HTERT RPE-1 (cell line): ENCODE results near the gene ERBB4.
"Not testable (repeated sequence)": the region's sequence is repeated elsewhere in the genome, so short reads cannot be mapped to it uniquely, and the experiment has no call there.

Experiments used
- in situ Hi-C: fragments of 300-500 bp; cut with MboI; formaldehyde crosslinking; loops from 4 replicates; pipeline ENCODE4 v1.14.3; 2020; ENCODE audit warnings: low sequenced_read_pairs

The ERBB4 gene

GRCh38 chr2:212237350-212238095, 301.1 kb downstream of the ERBB4 start:
- in situ Hi-C loops, result no loop called here

DNA sequence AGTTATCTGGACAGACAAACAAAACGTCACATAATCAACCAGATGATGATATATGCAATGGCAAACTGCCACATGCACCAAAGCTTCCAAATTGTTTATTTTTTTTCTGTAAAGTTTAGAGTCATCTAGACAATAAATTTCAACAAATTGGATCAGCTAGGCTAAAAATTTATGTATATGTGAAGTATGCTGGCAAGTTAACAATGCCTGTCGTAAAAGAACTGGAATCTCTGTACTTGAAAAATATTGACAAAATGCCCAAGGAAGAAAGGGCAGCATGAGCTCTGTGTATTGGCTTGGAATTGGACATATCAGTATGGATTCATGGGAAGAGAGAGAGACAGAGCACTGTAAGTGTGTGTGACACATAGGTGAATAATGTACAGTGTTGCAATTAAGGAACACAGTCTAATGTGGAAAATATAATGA, 309.8 kb downstream of the ERBB4 start:
- in situ Hi-C loops, result no loop called here

- in situ Hi-C loops, result no loop called here
Observed at GRCh38 chr2:212227755-212228154, 310.8 kb downstream of the ERBB4 start.

- in situ Hi-C loops, result no loop called here
Observed at GRCh38 chr2:212226114-212226513, 312.5 kb downstream of the ERBB4 start.

GRCh38 chr2:212223696-212224095, 314.9 kb downstream of the ERBB4 start:
- in situ Hi-C loops, result no loop called here

DNA sequence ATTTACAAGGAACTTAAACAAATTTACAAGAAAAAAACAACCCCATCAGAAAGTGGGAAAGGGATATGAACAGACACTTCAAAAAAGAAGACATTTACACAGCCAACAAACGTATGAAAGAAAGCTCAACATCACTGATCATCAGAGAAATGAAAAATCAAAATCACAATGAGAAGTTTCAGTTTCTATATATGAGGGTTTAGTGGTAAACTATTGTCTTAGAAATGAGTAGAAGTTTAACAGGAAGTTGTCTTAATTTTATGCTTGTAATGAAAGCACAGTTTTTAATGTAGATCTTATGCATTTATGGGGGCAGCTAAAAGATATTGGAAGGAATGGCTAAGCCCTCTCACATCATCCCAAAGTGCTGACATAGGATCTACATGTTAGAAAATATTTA, 325.4 kb downstream of the ERBB4 start:
- in situ Hi-C loops, result no loop called here

DNA sequence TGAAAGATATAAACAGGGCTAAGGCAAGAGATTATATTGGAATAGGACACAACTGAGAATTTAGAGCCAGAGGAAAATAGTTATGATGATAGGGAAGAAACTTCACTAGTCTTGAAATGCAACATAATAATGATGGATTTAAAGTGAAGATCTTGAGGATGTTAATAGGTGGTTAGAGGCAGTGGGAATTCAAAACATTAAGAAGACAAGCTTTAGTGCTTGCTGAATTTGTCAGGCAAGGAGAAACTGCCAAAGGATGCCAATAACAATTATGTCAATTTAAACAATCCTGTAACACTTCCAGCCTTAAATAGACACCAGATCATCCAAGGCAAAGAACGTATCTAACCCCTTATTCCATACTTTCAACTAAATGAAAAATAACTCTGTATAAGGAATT, 330.1 kb downstream of the ERBB4 start:
- in situ Hi-C loops, result no loop called here

DNA sequence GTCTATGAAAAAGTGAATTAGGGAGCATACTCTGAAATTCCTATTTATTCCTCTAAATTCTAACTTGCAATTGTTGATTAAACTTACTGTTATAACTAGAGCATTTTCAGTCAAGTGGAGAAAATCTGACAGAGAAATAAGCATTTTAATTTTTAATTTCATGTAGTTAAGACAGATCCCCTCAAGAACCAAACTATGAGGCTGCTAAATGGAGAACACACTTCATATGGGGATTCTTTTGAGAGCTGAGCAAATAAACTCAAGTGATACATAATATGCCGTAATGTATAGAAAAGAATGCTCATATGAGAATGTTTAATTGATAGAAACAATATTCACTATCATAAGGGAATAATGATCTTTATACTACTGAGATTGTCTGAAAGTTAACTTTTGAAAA, 340.8 kb downstream of the ERBB4 start:
- in situ Hi-C loops, result no loop called here

GRCh38 chr2:212195626-212196025, 343.0 kb downstream of the ERBB4 start:
- in situ Hi-C loops, result no loop called here

DNA sequence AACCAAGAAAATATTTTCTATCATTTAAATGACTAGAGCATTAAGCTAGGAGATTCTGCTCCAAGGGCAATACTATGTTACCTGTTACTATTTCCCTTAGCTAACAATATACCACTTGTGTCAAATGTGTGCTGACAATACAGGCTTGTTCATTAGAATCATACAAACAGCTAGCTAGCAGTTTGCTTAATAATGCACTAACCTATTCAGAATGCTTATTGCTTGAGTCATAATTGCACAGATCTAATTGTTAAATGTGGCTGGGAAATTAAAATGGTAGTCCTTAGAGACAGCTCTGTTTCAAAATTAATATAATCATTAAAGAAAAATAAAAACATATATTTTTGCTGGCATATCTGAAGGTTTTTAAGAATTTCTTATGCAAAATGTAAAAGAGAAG, 344.2 kb downstream of the ERBB4 start:
- in situ Hi-C loops, result no loop called here

DNA sequence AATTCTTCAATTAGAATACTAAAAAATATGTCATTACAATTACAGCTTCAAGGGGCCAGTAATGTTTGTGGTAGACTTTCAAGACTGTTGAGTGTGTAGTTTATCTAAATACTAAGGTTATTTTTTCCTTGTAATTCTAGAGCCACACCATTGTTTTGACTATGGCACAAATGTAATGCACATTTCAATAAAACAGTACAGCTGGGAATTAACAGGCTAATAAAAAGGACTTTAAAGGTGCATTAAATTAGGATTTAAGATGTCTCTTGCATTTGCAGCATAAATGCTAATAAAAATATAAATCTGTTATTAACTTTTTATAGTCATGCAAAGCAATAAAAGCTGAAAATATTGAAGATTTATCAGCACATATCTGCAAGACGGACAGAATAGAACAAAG, 344.8 kb downstream of the ERBB4 start:
- in situ Hi-C loops, result no loop called here

GRCh38 chr2:212193056-212193455, 345.5 kb downstream of the ERBB4 start:
- in situ Hi-C loops, result no loop called here

DNA sequence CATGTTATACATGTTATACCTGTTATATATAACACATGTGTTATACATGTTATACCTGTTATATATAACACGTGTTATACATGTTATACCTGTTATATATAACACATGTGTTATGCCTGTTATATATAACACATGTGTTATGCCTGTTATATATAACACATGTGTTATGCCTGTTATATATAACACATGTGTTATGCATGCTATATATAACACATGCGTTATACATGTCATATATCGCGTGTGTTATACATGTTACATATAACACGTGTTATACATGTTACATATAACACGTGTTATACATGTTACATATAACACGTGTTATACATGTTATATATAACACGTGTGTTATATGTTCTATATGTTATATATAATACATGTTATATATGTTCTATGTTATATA, 347.2 kb downstream of the ERBB4 start:
- in situ Hi-C loops, result not testable (repeated sequence)

DNA sequence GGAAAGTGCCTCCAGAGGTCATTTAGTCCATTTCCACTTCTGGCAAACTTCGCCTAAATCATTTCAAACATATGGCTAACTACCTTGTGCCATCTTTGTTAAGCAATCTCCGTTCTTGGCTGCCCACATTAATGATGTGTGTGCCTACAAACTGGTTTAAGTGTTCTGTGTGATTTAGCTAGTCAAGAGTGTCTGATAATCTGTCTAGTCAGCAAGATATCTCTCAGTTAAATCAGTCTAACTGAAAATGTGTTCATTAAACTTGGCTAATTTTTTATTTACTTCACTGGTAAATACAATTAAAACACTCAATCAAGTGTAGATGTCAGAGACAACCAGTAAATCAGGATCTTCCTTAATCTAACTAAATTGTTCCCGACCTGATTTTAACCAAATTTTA, 352.4 kb downstream of the ERBB4 start:
- in situ Hi-C loops, result no loop called here

DNA sequence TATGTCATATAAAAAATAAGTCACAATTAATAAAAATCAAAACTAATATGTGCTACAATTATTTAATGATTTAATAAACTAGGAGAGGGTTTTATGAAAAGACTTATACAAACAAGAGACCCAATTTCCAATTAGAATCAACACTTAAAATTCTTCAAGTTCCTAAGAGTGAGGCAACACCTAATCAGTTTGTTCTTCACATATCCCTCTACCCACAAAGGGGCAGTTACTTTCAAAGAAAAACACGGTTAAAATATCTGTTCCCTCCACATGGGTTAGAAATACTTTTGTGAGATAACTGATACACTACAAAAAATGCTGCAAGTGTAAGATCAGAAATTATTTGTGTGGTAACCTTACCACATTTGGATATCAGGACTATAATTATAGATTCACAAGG, 357.0 kb downstream of the ERBB4 start:
- in situ Hi-C loops, result no loop called here

DNA sequence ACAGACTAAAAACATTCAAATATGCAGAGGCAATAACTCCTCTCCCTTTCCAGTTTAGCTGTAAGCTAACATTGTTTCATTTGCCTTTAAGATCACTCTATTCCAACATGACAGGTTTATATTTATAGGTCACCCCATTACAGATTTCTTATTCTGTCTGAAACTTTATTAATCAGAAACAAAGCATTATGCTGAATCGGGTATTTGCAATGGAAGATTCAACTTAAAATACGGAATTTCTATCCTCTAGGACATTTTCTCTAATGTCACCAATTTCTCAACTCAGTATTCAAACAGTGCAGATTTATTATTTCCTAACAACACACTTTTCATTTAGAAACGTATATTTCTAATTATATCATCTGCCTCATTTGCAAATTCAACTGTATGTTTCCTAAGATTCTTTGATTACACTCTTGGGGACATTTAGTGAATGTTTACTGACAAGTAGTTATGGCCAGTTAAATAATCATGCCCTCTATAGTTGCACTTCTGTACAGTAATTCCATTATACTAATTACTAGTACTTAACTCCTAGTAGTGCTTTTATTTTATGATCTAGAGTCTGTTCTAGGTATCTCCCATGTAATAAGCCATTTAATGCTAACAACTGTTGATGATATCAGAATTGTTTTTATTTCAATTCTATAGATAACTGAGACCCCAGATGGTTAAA, 358.1 kb downstream of the ERBB4 start:
- in situ Hi-C loops, result no loop called here

- in situ Hi-C loops, result no loop called here
Observed at GRCh38 chr2:212177724-212178123, 360.9 kb downstream of the ERBB4 start.

- in situ Hi-C loops, result no loop called here
Observed at GRCh38 chr2:212176151-212176550, 362.5 kb downstream of the ERBB4 start.

GRCh38 chr2:212173756-212174510, 364.7 kb downstream of the ERBB4 start:
- in situ Hi-C loops, result no loop called here

DNA sequence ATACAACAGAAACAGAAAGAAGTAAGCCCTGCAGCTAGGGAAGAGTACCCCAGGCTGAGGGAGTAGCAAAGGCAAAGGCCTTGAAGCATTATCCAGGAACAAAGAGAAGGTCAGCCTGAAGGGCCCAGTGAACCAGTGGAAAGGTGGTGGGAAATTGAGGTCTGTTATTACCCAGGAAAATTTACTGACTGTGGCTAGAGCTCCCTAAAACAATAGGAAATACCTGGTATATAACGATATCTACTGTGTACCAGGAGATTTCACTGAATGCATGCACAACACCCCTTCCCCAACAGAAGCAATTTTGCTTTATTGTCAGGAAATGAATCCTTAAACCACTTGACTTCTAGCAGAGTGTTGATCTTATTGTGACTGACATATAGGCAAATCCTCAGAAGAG, 365.3 kb downstream of the ERBB4 start:
- in situ Hi-C loops, result no loop called here

DNA sequence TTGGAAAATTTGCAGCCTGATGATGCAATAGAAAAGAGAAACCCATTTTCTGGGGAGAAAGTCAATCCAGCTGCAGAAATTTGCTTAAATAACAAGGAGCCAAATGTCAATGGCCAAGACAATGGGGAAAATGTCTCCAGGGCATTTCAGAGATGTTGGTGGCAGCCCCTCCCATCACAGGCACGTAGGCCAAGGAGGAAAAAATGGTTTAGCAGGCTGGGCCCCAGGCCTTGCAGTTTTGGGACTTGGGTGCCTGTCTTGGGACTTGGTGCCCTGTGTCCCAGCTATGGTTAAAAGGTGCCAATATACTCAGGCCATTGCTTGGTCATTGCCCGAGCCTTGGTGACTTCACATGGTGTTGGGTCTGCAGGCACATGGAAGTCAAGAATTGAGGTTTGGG, 368.2 kb downstream of the ERBB4 start:
- in situ Hi-C loops, result no loop called here

GRCh38 chr2:212158081-212158480, 380.5 kb downstream of the ERBB4 start:
- in situ Hi-C loops, result no loop called here
